GM13977 (cell line): ENCODE data around the gene TAF11L2.
"Not testable (repeated sequence)": the region's sequence is repeated elsewhere in the genome, so short reads cannot be mapped to it uniquely, and the experiment has no call there.

ENCODE experiments used
- DNase-seq: peaks from one replicate; pipeline ENCODE4 v3.0.0; 2012; ENCODE audit warnings: low spot score
- CTCF ChIP-seq: IDR thresholded peaks from 2 replicates; pipeline ENCODE4 v1.5.1; 2012; ENCODE audit warnings: mild to moderate bottlenecking, control low read depth; ENCODE audit not compliant: insufficient read depth; ENCODE audit errors: extremely low read depth, missing control alignments
- in situ Hi-C: fragments of 300-500 bp; cut with MboI; formaldehyde crosslinking; loops from one replicate; pipeline ENCODE4 v1.12.0; 2022; ENCODE audit warnings: low sequenced_read_pairs, low pct_unique_long_range_greater_than_20kb, mixed read lengths, inconsistent platforms; ENCODE audit not compliant: unreplicated experiment

Gene TAF11L2

GRCh38 chr5:17477043-17477442, 21.0 kb upstream of the TAF11L2 start:
- DNase-seq, result no peak
- no peak for TF ChIP-seq CTCF
- in situ Hi-C loops, result no loop called here

GRCh38 chr5:17477573-17478265, 20.3 kb upstream of the TAF11L2 start:
- no peak for TF ChIP-seq CTCF
- in situ Hi-C loops, result no loop called here
- DNase-seq, result no peak

- in situ Hi-C loops, result no loop called here
- TF ChIP-seq CTCF, result no peak
- no peak for DNase-seq
These were observed 16.7 kb upstream of the TAF11L2 start for GRCh38 chr5:17481378-17481777.

- no peak for DNase-seq
- in situ Hi-C loops, result no loop called here
- TF ChIP-seq CTCF, result no peak
These were observed 15.2 kb upstream of the TAF11L2 start for GRCh38 chr5:17482790-17483189.

- in situ Hi-C loops, DNase-seq: not testable (repeated sequence)
These were observed 11.4 kb upstream of the TAF11L2 start for GRCh38 chr5:17486464-17487173.

GRCh38 chr5:17487174-17487512, 10.9 kb upstream of the TAF11L2 start:
- TF ChIP-seq CTCF, result no peak
- DNase-seq, result no peak
- in situ Hi-C loops, result no loop called here

- in situ Hi-C loops, DNase-seq: not testable (repeated sequence)
These were observed 6.8 kb upstream of the TAF11L2 start for GRCh38 chr5:17491257-17491656.

- in situ Hi-C loops, result no loop called here
- TF ChIP-seq CTCF, result no peak
- no peak for DNase-seq
These were observed 5.3 kb upstream of the TAF11L2 start for GRCh38 chr5:17492770-17493169.
